GOT3 (cell line): ENCODE results near the gene PTPRCAP.

Experiments used
- DNase-seq: peaks from one replicate; lab custom pipeline; 2025; ENCODE audit warnings: mixed read lengths; lab: John Stamatoyannopoulos, UW

PTPRCAP gene

DNA sequence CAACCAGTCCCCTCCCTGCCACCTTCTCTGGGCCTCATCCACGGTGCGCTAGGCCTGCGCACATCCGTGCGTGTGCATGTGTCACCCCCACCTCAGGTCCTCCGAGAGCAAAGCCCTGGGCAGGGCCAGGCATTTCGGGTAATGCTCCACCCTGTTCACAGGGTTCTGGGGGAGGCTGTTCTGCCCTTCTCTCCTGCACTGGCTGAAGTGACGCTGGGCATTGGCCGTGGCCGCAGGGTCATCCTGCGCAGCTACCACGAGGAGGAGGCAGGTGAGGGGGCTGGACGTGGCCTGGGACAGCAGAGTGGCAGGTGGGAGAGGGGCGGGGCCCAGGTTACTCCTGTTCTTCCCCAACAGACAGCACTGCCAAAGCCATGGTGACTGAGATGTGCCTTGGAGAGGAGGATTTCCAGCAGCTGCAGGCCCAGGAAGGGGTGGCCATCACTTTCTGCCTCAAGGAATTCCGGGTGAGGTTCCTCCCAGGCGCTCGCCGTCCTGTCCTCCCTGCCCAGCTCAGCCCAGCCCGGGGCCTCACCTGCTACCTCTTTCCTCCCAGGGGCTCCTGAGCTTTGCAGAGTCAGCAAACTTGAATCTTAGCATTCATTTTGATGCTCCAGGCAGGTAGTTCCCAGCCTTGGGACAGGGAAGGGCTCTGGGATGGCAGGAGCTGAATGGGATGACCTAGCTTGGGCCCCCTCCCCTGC lies 41.8 kb downstream of the PTPRCAP start:
- DNase-seq = no peak

DNA sequence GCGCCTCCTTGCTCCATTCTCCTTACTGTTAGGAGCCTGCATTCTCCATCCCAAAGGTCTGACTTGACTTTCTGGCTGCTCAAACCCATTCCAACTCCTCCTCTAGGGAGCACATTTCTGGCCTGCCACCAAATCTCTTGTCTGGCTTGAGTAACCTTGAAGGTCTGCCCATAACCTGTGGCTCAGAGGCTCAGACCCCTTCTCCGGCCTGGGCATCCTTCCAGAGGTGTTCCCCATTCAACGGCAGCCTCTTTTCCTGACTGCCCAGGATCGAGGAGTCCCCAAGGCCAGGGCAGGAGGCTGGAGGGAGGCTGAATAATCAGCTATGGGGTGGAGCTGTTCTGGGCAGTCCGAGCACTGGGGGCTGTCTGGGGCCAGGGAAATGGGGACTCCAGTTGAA lies 43.5 kb downstream of the PTPRCAP start:
- DNase-seq = no peak

DNA sequence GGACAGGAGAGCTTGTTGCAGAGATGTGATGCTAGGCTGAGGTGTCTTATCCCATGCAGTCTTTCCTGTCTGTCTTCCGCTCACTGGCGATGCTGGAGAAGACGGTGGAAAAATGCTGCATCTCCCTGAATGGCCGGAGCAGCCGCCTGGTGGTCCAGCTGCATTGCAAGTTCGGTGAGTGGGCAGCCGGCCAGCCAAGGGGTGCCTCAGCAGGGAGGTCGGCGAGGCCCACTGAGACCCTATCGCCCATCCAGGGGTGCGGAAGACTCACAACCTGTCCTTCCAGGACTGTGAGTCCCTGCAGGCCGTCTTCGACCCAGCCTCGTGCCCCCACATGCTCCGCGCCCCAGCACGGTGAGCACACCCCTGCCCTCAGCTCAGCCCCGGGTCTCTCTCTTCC lies 44.0 kb downstream of the PTPRCAP start:
- no peak for DNase-seq

DNA sequence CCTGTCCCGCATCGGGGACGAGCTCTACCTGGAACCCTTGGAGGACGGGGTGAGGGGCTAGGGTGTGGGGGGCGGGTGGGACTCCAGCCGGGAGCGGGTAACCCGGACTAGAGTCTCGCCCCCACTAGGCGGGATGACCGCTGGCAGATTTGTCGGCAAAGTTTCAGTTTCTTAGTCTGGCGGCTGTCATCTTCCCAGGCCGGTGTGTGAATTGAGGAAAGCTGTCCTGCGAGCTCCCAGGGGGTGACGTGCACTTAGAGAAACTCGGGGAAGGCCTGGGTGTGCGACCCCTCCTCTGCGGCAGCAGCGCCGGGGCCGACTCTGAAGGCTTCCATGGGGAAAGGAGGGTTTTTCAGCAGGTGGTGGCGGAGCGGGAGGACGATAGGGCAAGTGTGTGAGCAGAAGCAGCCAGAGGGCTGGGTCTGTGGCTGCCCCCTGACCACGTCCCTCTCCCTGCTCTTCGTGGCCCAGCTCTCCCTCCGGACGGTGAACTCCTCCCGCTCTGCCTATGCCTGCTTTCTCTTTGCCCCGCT lies 45.2 kb downstream of the PTPRCAP start:
- no peak for DNase-seq

DNA sequence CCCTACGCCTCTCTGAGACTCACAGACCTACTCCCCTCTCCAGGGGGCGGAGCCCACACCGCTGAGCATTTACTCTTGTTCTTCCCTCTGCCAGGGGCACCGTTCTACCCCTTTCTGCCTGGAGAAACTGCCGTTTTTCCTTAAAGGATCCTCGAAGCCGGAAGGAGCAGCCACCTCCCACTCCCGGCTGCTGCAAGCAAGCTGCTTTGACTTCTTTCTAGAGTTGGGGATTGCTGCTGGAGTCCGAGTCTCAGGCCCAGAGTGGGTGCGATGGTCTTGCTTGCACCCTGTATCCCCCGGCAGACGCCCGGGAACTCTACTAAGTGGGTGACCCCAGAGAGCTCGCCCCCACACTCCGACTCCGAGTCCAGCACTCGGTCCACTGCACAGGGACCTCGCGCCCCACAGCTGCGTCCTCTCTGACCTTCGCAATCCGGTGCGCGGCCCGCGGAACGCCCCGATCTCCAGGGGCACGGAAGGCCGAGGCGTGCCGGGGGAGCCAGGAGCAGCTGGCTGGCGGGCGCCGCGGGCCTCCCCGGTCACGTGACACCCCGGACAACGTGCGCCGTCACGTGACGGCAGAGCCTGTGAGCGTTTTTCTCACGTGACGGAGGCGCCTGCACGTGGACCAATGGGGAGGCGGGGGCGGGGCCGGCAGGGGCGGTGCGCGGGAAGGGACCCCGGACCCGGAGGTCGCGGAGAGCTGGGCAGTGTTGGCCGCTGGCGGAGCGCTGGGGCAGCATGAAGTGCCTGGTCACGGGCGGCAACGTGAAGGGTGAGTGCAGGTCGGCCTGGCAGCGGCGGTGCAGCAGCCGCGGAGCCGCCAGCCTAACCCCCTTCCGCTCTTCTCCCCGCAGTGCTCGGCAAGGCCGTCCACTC lies 45.9 kb downstream of the PTPRCAP start, which contains the start of gene RAD9A:
RAD9A (plus strand) TSS at position 683 of the 879 bp plus-strand sequence; CDS start at position 742, 59 bp downstream.
- DNase-seq = peak; percentile 48

DNA sequence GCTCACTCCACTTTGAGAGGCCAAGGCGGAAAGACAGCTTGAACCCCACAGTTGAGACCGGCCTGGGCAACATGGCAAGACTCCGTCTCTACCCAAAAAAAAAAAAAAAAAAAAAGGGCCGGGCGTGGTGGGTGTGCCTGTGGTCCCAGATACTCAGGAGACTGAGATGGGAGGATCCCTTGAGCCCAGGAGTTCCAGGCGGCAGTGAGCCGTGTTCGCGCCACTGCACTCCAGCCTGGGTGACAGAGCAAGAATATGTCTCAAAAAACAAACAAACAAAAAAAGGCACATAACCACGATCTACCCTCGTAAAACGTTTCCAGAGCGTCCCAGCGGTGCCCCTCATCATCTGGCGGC lies 46.6 kb downstream of the PTPRCAP start:
- no peak for DNase-seq

DNA sequence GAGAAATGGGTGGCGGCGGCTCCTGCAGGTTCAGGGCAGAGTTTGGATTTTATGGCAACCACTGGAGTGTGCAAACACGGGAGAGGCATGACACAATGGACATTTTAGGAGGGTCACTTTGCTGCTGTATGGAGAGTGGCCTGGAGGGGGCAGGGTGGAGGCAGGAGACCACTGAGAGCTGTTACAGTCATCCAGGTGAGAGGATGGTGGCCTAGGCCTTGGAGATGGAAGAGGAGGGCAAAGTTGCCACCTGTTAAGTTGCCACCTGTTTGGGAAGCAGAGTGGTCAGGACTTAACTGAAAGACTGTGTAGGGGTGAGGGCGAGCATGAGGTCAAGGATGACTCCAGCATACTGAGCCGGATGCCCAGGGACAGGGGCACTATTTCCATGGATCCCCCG lies 48.0 kb downstream of the PTPRCAP start:
- no peak for DNase-seq

DNA sequence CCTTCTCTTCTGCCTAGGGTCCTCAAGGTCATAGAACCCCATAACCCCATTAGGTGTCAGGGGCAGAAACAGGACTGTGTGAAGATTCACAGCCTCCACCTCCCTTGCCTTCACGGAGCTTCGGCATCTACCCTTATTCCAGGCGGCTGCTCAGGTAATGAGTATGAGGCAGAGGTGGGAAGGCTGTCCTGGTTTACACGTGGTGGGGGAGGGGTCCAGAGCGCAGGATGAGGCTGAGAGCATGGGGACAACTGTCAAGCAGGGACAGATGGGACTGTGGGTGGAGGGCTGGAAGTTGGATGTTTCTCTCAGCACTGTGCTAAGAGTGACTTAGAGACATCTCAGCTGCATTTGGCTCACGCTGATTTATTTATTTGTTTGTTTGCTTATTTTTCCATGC lies 50.0 kb downstream of the PTPRCAP start:
- DNase-seq = no peak

DNA sequence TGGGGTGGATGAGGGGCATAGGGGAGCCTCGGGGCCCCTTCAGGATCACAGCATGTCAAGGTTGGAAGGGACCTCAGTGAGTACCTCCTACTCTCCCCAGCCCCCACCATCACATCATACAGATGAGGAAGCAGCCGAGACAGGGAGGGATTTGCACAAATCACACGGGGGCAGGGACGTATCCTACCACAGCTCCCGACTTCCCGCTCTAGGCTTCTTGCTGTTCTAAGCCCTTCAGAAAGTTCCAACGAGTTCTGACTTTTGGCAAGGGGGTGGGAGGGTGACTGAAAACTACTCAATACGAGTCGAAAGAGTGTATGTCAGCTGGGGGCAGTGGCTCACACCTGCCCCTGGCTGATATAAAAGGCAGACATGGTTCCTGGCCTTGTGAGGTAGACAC lies 50.4 kb downstream of the PTPRCAP start:
- no peak for DNase-seq
